Measurements from ENCODE around the gene CAMKK2. TPM values are rescaled to one million over a fixed set of nuclear protein-coding genes. Genes with fewer than 3 reads are reported as not detected.
"Not testable (repeated sequence)": the region's sequence is repeated elsewhere in the genome, so short reads cannot be mapped to it uniquely, and the experiment has no call there.

The CAMKK2 gene
- total and polyA plus RNA-seq, 4 donors: 10.5 to 26.0 (median 20.5) TPM

DNA sequence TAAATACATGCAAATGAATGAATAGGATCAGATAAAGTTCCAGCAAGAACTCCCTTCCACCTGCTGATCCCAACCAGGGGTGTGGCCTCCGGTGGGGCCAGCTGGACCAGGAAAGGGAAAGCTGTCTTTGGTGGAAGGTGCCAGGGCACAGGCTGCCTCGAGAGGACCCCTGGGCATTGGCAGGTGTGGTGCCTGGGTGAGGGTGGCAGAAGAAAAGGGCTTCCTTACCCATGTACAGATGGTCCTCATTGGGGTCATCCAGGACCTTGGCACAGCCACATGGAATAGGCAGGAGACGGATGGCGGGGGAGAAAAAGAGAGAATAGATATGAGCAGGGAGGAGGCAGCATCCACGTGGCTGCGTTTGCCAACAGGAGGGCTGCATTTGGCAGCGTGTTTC lies 36.4 kb downstream of the CAMKK2 start:
- TF ChIP-seq, protein P1, sequence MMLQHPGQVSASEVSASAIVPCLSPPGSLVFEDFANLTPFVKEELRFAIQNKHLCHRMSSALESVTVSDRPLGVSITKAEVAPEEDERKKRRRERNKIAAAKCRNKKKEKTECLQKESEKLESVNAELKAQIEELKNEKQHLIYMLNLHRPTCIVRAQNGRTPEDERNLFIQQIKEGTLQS (IDR thresholded peaks at IDR 0.05): no peak
- TF ChIP-seq JUND (IDR thresholded peaks at IDR 0.05) (no peak), YY1 (IDR thresholded peaks at IDR 0.05) (no peak), RAD21 (IDR thresholded peaks at IDR 0.05) (no peak), SP1 (IDR thresholded peaks at IDR 0.05) (no peak)
- TF ChIP-seq, protein P2, sequence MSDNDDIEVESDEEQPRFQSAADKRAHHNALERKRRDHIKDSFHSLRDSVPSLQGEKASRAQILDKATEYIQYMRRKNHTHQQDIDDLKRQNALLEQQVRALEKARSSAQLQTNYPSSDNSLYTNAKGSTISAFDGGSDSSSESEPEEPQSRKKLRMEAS (IDR thresholded peaks at IDR 0.05): no peak
- TF ChIP-seq, protein P3, sequence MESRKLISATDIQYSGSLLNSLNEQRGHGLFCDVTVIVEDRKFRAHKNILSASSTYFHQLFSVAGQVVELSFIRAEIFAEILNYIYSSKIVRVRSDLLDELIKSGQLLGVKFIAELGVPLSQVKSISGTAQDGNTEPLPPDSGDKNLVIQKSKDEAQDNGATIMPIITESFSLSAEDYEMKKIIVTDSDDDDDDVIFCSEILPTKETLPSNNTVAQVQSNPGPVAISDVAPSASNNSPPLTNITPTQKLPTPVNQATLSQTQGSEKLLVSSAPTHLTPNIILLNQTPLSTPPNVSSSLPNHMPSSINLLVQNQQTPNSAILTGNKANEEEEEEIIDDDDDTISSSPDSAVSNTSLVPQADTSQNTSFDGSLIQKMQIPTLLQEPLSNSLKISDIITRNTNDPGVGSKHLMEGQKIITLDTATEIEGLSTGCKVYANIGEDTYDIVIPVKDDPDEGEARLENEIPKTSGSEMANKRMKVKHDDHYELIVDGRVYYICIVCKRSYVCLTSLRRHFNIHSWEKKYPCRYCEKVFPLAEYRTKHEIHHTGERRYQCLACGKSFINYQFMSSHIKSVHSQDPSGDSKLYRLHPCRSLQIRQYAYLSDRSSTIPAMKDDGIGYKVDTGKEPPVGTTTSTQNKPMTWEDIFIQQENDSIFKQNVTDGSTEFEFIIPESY (IDR thresholded peaks at IDR 0.05): no peak
- DNase-seq (ENCODE audit: low spot score): no peak
- no peaks in the 10 kb centered on the region for H3K27me3 ChIP-seq (ENCODE audit: control insufficient read depth in 4 of 4, insufficient read depth in 4 of 4, low read length in 3 of 4)
- 94% methylated on average over 7 of the region's 7 CpGs for WGBS
- H3K9me3 ChIP-seq (ENCODE audit: control insufficient read depth in 4 of 4, low read length in 3 of 4): no peaks in the 10 kb centered on the region
- H3K36me3 ChIP-seq (ENCODE audit: control insufficient read depth in 4 of 4, insufficient read depth in 3 of 4, low read depth in 1 of 4, low read length in 3 of 4): peaks cover 8 to 67% (median 36%) of the 10 kb centered on the region in 4 donors
- no peak overlapping the region for H3K27ac ChIP-seq (ENCODE audit: low read depth in 1 of 2, low read length in 2 of 2)
- no peak overlapping the region for H3K4me3 ChIP-seq (ENCODE audit: low read depth in 1 of 3, low read length in 3 of 3)
- H3K9ac ChIP-seq (ENCODE audit: low read depth in 1 of 2, low read length in 2 of 2): no peak overlapping the region
- H3K4me1 ChIP-seq (ENCODE audit: control insufficient read depth in 4 of 4, insufficient read depth in 4 of 4, low read length in 3 of 4): no peaks in the 10 kb centered on the region

GRCh38 chr12:121259074-121259473 lies 37.4 kb downstream of the CAMKK2 start:
- Histone ChIP-seq H3K9me3 (ENCODE audit: control insufficient read depth in 4 of 4, low read length in 3 of 4) (no peaks in the 10 kb centered on the region), H3K9ac (ENCODE audit: low read depth in 1 of 2, low read length in 2 of 2) (no peak overlapping the region), H3K27ac (ENCODE audit: low read depth in 1 of 2, low read length in 2 of 2) (no peak overlapping the region), H3K36me3 (ENCODE audit: control insufficient read depth in 4 of 4, insufficient read depth in 3 of 4, low read depth in 1 of 4, low read length in 3 of 4) (peaks cover 8 to 66% (median 39%) of the 10 kb centered on the region in 4 donors), H3K4me3 (ENCODE audit: low read depth in 1 of 3, low read length in 3 of 3) (no peak overlapping the region), H3K4me1 (ENCODE audit: control insufficient read depth in 4 of 4, insufficient read depth in 4 of 4, low read length in 3 of 4) (no peaks in the 10 kb centered on the region), H3K27me3 (ENCODE audit: control insufficient read depth in 4 of 4, insufficient read depth in 4 of 4, low read length in 3 of 4) (no peaks in the 10 kb centered on the region)
- TF ChIP-seq NR2F2 (IDR thresholded peaks at IDR 0.05) (no peak), JUND (IDR thresholded peaks at IDR 0.05) (no peak), RXRA (IDR thresholded peaks at IDR 0.05) (no peak)
- TF ChIP-seq, protein P1 (IDR thresholded peaks at IDR 0.05): no peak
- DNase-seq (ENCODE audit: low spot score): no peak
- WGBS: 97% methylated on average over 11 of the region's 11 CpGs

- DNase-seq (ENCODE audit: low spot score); H3K27ac ChIP-seq (ENCODE audit: low read depth in 1 of 2, low read length in 2 of 2); H3K9ac ChIP-seq (ENCODE audit: low read depth in 1 of 2, low read length in 2 of 2); H3K9me3 ChIP-seq (ENCODE audit: control insufficient read depth in 4 of 4, low read length in 3 of 4); H3K4me1 ChIP-seq (ENCODE audit: control insufficient read depth in 4 of 4, insufficient read depth in 4 of 4, low read length in 3 of 4); H3K4me3 ChIP-seq (ENCODE audit: low read depth in 1 of 3, low read length in 3 of 3); H3K27me3 ChIP-seq (ENCODE audit: control insufficient read depth in 4 of 4, insufficient read depth in 4 of 4, low read length in 3 of 4): not testable (repeated sequence)
- WGBS: 96% methylated on average over 8 of the region's 8 CpGs
- H3K36me3 ChIP-seq (ENCODE audit: control insufficient read depth in 4 of 4, insufficient read depth in 3 of 4, low read depth in 1 of 4, low read length in 3 of 4): peaks cover 6 to 66% (median 40%) of the 10 kb centered on the region in 4 donors
These were observed 38.6 kb downstream of the CAMKK2 start for GRCh38 chr12:121257704-121258449.

GRCh38 chr12:121255433-121255832 lies 41.1 kb downstream of the CAMKK2 start:
- DNase-seq (ENCODE audit: low spot score): no peak
- Histone ChIP-seq H3K4me1 (ENCODE audit: control insufficient read depth in 4 of 4, insufficient read depth in 4 of 4, low read length in 3 of 4) (no peaks in the 10 kb centered on the region), H3K9me3 (ENCODE audit: control insufficient read depth in 4 of 4, low read length in 3 of 4) (no peaks in the 10 kb centered on the region), H3K9ac (ENCODE audit: low read depth in 1 of 2, low read length in 2 of 2) (no peak overlapping the region), H3K27me3 (ENCODE audit: control insufficient read depth in 4 of 4, insufficient read depth in 4 of 4, low read length in 3 of 4) (no peaks in the 10 kb centered on the region), H3K27ac (ENCODE audit: low read depth in 1 of 2, low read length in 2 of 2) (no peak overlapping the region), H3K36me3 (ENCODE audit: control insufficient read depth in 4 of 4, insufficient read depth in 3 of 4, low read depth in 1 of 4, low read length in 3 of 4) (peaks cover 5 to 66% (median 42%) of the 10 kb centered on the region in 4 donors), H3K4me3 (ENCODE audit: low read depth in 1 of 3, low read length in 3 of 3) (no peak overlapping the region)
- TF ChIP-seq SP1 (IDR thresholded peaks at IDR 0.05): no peak
- TF ChIP-seq, protein P1 (IDR thresholded peaks at IDR 0.05): no peak
- TF ChIP-seq, protein P2 (IDR thresholded peaks at IDR 0.05): no peak
- TF ChIP-seq HNF4A (conservative IDR thresholded peaks at IDR 0.05): no peak
- no peak for TF ChIP-seq EGR1 (IDR thresholded peaks at IDR 0.05; ENCODE audit: low read depth in 2 of 2)
- TF ChIP-seq NR2F2 (IDR thresholded peaks at IDR 0.05): no peak
- WGBS: 94% methylated on average over 9 of the region's 9 CpGs

Measured in liver (tissue), 9 donors.